ENCODE data around the gene NOX3. TPM values are rescaled to one million over a fixed set of nuclear protein-coding genes. Genes with fewer than 3 reads are reported as not detected.

Gene NOX3
- total and polyA plus RNA-seq, 2 donors (not counting 3 experiments of a cell fraction or from before 2014, with no cell fraction given): not detected

GRCh38 chr6:155408231-155408630 lies 47.4 kb downstream of the NOX3 start:
- no TSS peak for BruUV-seq (replicated peaks)
- CTCF ChIA-PET: interaction anchor here (0.6 to 1.0 kb wide), 3 partner anchors 23 to 90 kb away, joined by 3 to 7 read pairs (median 3); no protein-coding TSS in a partner anchor

More at GRCh38 chr6:155408231-155408630, 47.4 kb downstream of the NOX3 start:
- Histone ChIP-seq H3K36me3 (ENCODE audit: control insufficient read depth in 2 of 2, extremely low read depth in 1 of 2, insufficient read depth in 2 of 2, low read length in 2 of 2) (no peaks in the 10 kb centered on the region), H4K20me1 (replicated peaks; ENCODE audit: control insufficient read depth, extremely low read depth, insufficient read depth, low read length) (no peaks in the 10 kb centered on the region), H3K27ac (ENCODE audit: insufficient read depth, low read depth, low read length) (no peak overlapping the region), H3K4me1 (ENCODE audit: control insufficient read depth, extremely low read depth, insufficient read depth, low read length) (no peaks in the 10 kb centered on the region), H2AFZ (ENCODE audit: low read depth, low read length) (no peak overlapping the region), H3K79me2 (ENCODE audit: control insufficient read depth, insufficient read depth, low read length) (no peaks in the 10 kb centered on the region), H3K4me2 (ENCODE audit: insufficient read depth, low read length) (no peak overlapping the region), H3K4me3 (replicated peaks in 1 of 3; ENCODE audit: insufficient read depth in 1 of 3, low read depth in 1 of 3, low read length in 3 of 3) (no peak overlapping the region), H3K9me1 (replicated peaks; ENCODE audit: control insufficient read depth, extremely low read depth, insufficient read depth, low read length) (no peaks in the 10 kb centered on the region), H3K9ac (replicated peaks; ENCODE audit: extremely low read depth, insufficient read depth, low read length) (no peak overlapping the region), H3K27me3 (ENCODE audit: control insufficient read depth in 2 of 2, insufficient read depth in 2 of 2, low read length in 2 of 2) (no peaks in the 10 kb centered on the region), H3K9me3 (replicated peaks; ENCODE audit: control insufficient read depth, insufficient read depth, low read length) (no peaks in the 10 kb centered on the region)
- dilution Hi-C loops (cut with MboI; ENCODE audit: extremely low pct_ligation_motif_present, low sequenced_read_pairs): no loop called here
- no peak for DNase-seq (ENCODE audit: low read depth, low spot score)
- FAIRE-seq: no peak
- intact Hi-C loops (cut with micrococcal nuclease): no loop called here
- no peak for TF ChIP-seq GATA2 (IDR thresholded peaks at IDR 0.05; ENCODE audit: insufficient read depth, insufficient read length, low read depth, low read length)
- TF ChIP-seq JUN (IDR thresholded peaks at IDR 0.05; ENCODE audit: borderline replicate concordance, insufficient read depth, insufficient read length, low read depth): no peak
- TF ChIP-seq POLR2AphosphoS5 (IDR thresholded peaks at IDR 0.05; ENCODE audit: insufficient read depth, low read depth, low read length): no peak
- TF ChIP-seq EZH2 (IDR thresholded peaks at IDR 0.05; ENCODE audit: borderline replicate concordance, low read depth, low read length, severe bottlenecking): no peak
- TF ChIP-seq, protein P1, sequence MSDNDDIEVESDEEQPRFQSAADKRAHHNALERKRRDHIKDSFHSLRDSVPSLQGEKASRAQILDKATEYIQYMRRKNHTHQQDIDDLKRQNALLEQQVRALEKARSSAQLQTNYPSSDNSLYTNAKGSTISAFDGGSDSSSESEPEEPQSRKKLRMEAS (IDR thresholded peaks at IDR 0.05; ENCODE audit: insufficient read depth, insufficient read length): no peak
- TF ChIP-seq POLR2A (IDR thresholded peaks at IDR 0.05; ENCODE audit: low read depth, low read length): no peak
- TF ChIP-seq, protein P2, sequence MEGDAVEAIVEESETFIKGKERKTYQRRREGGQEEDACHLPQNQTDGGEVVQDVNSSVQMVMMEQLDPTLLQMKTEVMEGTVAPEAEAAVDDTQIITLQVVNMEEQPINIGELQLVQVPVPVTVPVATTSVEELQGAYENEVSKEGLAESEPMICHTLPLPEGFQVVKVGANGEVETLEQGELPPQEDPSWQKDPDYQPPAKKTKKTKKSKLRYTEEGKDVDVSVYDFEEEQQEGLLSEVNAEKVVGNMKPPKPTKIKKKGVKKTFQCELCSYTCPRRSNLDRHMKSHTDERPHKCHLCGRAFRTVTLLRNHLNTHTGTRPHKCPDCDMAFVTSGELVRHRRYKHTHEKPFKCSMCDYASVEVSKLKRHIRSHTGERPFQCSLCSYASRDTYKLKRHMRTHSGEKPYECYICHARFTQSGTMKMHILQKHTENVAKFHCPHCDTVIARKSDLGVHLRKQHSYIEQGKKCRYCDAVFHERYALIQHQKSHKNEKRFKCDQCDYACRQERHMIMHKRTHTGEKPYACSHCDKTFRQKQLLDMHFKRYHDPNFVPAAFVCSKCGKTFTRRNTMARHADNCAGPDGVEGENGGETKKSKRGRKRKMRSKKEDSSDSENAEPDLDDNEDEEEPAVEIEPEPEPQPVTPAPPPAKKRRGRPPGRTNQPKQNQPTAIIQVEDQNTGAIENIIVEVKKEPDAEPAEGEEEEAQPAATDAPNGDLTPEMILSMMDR (IDR thresholded peaks at IDR 0.05; ENCODE audit: extremely low read depth in 1 of 2, insufficient read depth in 1 of 2, low read depth in 1 of 2, low read length in 2 of 2): no peak
- no peak for TF ChIP-seq FOS (IDR thresholded peaks at IDR 0.05; ENCODE audit: borderline replicate concordance, insufficient read depth, low read length)
- TF ChIP-seq MYC (IDR thresholded peaks at IDR 0.05; ENCODE audit: low read depth, low read length): no peak
- POLR2A ChIA-PET: interaction anchor here (0.5 to 0.6 kb wide), 2 partner anchors 8 to 742 kb away, joined by 3 to 4 read pairs; no protein-coding TSS in a partner anchor

All from endothelial cell of umbilical vein (primary cell).